ENCODE data around the gene SDCBP2. TPM values are rescaled to one million over a fixed set of nuclear protein-coding genes. Genes with fewer than 3 reads are reported as not detected.

Gene SDCBP2
- total RNA-seq, 1 donor from 2014 or later: 1.2 TPM

DNA sequence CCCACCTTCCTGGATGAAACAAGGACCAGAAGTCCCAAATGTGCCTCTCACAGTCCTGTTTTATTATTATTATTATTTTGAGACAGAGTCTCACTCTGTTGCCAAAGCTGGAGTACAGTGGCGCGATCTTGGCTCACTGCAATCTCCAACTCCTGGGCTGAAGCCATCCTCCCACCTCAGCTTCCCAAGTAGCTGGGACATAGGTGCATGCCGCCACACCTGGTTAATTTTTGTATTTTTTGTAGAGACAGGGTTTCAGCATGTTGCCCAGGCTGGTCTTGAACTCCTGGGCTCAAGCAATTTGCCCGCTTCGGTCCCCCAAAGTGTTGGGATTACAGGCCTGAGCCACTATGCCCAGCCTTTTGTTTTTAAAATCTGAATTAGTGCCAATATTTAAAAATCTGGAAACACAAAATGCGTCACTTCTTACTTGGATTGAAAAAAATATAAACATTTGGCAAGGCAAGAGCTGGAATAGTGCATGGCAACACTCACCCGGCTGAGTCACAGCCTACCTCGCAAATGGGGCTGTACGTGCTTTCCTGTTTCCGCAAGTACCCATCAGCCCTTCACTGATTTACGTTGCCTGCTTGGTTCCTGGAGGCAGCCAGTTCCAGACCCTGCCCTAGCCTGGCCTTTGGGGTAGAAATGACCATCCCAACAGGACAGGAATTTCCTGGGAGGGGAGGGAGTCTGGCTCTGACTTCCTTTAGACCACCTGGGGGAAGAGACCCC lies 6.3 kb downstream of the SDCBP2 start:
- H3K9me3 Mint-ChIP-seq: no peaks in the 10 kb centered on the region
- intact Hi-C loops (cut with micrococcal nuclease): loop anchor here (10.0 kb wide), 1 partner anchor 1152 kb away; the partner anchor contains the start of gene SNRPB

DNA sequence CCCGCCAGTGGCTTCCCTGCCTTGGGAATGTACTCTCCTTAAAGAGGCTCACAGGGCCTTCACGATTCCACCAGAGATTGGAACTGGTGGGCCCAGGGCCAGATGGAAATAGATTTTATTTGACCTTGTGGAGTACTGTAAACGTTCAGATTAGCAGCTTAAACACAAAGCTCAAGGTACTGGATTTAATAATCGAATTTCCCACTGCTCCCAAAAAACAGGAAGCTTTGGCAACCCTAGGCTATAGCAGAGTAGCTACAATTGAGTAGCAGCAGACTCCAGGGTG lies 7.3 kb downstream of the SDCBP2 start:
- ATAC-seq (ENCODE audit: low read depth): no peak
- H3K4me3 Mint-ChIP-seq: no peak overlapping the region
- ChIA-PET CTCF (interaction anchor here (1.2 kb wide), 1 partner anchor 9 kb away, joined by 3 read pairs; no protein-coding TSS in a partner anchor), POLR2A (no interaction called here)
- DNase-seq: no peak
- intact Hi-C loops (cut with micrococcal nuclease): loop anchor here (10.0 kb wide), 1 partner anchor 1153 kb away; the partner anchor contains the start of gene SNRPB
- peaks cover 4% of the 10 kb centered on the region for H3K4me1 Mint-ChIP-seq
- H3K36me3 Mint-ChIP-seq (ENCODE audit: low read depth): no peaks in the 10 kb centered on the region
- TF ChIP-seq, protein P1, sequence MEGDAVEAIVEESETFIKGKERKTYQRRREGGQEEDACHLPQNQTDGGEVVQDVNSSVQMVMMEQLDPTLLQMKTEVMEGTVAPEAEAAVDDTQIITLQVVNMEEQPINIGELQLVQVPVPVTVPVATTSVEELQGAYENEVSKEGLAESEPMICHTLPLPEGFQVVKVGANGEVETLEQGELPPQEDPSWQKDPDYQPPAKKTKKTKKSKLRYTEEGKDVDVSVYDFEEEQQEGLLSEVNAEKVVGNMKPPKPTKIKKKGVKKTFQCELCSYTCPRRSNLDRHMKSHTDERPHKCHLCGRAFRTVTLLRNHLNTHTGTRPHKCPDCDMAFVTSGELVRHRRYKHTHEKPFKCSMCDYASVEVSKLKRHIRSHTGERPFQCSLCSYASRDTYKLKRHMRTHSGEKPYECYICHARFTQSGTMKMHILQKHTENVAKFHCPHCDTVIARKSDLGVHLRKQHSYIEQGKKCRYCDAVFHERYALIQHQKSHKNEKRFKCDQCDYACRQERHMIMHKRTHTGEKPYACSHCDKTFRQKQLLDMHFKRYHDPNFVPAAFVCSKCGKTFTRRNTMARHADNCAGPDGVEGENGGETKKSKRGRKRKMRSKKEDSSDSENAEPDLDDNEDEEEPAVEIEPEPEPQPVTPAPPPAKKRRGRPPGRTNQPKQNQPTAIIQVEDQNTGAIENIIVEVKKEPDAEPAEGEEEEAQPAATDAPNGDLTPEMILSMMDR (IDR thresholded peaks at IDR 0.05): no peak
- H3K27me3 Mint-ChIP-seq: no peaks in the 10 kb centered on the region
- H3K27ac Mint-ChIP-seq: no peak overlapping the region
- H3K9me3 Mint-ChIP-seq: no peaks in the 10 kb centered on the region

More for the DNA sequence above, 6.3 kb downstream of the SDCBP2 start:
- TF ChIP-seq, protein P1 (IDR thresholded peaks at IDR 0.05): no peak
- ATAC-seq (ENCODE audit: low read depth) (no peak), DNase-seq (no peak)
- Mint-ChIP-seq H3K27me3 (no peaks in the 10 kb centered on the region), H3K4me3 (no peak overlapping the region), H3K27ac (no peak overlapping the region), H3K4me1 (peaks cover 13% of the 10 kb centered on the region), H3K36me3 (ENCODE audit: low read depth) (peaks cover under 1% of the 10 kb centered on the region)
- ChIA-PET POLR2A (interaction anchor here (1.1 kb wide), 1 partner anchor 10 kb away, joined by 3 read pairs; no protein-coding TSS in a partner anchor), CTCF (interaction anchor here (1.2 to 1.3 kb wide), 2 partner anchors 10 to 181 kb away, joined by 3 read pairs; no protein-coding TSS in a partner anchor)

DNA sequence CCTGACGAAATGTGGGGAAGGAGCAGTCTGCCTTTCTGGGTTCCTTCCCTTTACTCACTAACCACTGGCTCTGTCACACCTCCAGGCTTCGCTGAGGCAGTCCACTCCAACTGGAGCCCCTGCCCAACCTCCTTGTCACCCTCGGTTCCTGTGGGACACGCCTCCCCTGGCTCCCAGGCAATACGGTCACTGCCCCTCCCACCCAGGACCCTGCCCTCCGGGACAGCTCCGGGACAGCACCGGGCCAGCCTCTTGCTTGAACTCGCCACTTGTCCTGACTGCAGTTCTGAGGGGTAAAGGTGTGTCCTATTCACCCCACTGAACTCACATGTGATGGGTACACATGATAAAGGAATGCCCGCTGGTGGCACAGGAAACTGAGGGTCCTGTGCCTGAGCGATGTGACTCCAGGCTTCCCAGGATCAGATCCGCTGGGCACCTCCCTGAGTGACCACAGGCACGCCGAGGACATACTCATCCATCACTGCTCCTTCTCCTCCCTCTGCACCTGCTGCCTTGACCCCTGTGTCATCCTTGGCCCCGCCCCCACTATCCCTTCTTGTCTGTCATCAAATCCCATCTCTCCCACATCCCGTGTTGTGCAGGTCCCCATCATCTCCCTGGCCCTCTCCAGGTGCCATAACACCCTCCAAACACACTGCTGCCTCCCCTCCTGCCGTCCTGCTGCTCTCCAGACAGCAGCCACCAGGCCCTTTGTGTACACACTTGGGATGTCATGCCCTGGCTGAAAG lies 7.9 kb downstream of the SDCBP2 start:
- intact Hi-C loops (cut with micrococcal nuclease): loop anchor here (10.0 kb wide), 1 partner anchor 1154 kb away; the partner anchor contains the start of gene SNRPB
- ChIA-PET CTCF (no interaction called here), POLR2A (no interaction called here)
- DNase-seq: no peak
- H3K27ac Mint-ChIP-seq: no peak overlapping the region
- peaks cover 4% of the 10 kb centered on the region for H3K4me1 Mint-ChIP-seq
- H3K36me3 Mint-ChIP-seq (ENCODE audit: low read depth): no peaks in the 10 kb centered on the region
- no peak overlapping the region for H3K4me3 Mint-ChIP-seq
- no peak for ATAC-seq (ENCODE audit: low read depth)
- H3K27me3 Mint-ChIP-seq: no peaks in the 10 kb centered on the region
- no peaks in the 10 kb centered on the region for H3K9me3 Mint-ChIP-seq
- TF ChIP-seq, protein P1 (IDR thresholded peaks at IDR 0.05): no peak

DNA sequence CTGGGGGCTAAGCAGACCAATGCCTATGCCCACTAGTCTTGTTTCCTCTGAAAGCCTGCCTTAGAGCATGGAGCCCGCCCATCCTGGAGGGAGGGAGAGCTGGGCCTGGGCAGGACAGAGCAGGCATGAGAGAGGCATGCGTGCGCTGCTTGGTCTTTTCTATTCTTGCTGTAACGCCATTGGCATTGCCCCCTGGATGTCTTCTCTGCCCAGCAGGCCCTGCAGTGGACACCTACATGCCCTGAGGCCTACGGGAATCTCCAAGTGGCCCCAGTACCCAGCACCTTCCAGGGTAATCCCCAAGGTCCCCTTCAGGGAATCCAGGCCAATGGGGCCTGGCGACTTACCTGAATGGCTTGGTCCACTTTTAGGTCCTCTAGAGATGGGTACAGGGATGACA lies 8.9 kb downstream of the SDCBP2 start:
- Mint-ChIP-seq H3K4me3 (no peak overlapping the region), H3K27me3 (no peaks in the 10 kb centered on the region), H3K27ac (no peak overlapping the region), H3K9me3 (no peaks in the 10 kb centered on the region), H3K4me1 (peaks cover 4% of the 10 kb centered on the region), H3K36me3 (ENCODE audit: low read depth) (no peaks in the 10 kb centered on the region)
- ChIA-PET POLR2A (no interaction called here), CTCF (interaction anchor here (0.7 to 0.9 kb wide), 2 partner anchors 117 to 184 kb away, joined by 3 read pairs; no protein-coding TSS in a partner anchor)
- intact Hi-C loops (cut with micrococcal nuclease): loop anchor here (10.0 kb wide), 1 partner anchor 1155 kb away; the partner anchor contains the start of gene SNRPB
- TF ChIP-seq, protein P1 (IDR thresholded peaks at IDR 0.05): no peak
- no peak for ATAC-seq (ENCODE audit: low read depth)
- DNase-seq: no peak

DNA sequence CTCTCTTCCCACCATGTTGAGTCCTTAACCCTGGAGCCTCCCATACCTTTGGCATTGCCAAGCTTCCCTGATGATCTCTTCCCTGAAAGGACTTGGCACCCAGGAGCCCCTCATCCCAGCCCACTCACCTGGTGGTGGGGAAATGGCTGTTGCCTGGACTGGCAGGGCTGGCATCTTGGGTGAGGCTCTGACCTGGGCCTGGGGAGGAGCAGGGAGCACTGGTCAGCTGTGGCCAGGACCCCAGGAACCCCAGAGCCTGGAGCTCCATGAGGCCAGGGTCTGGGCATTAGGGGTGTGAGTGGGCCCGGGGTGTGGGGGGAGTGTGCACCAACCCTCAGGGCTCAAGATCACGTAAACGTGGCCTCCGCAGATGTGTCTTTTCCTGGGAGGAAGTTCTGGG lies 9.5 kb downstream of the SDCBP2 start:
- intact Hi-C loops (cut with micrococcal nuclease): no loop called here
- Mint-ChIP-seq H3K4me3 (no peak overlapping the region), H3K4me1 (peaks cover 4% of the 10 kb centered on the region), H3K9me3 (no peaks in the 10 kb centered on the region), H3K27me3 (no peaks in the 10 kb centered on the region), H3K27ac (no peak overlapping the region), H3K36me3 (ENCODE audit: low read depth) (no peaks in the 10 kb centered on the region)
- DNase-seq: no peak
- CTCF ChIA-PET: interaction anchor here (0.9 kb wide), 1 partner anchor 184 kb away, joined by 3 read pairs; no protein-coding TSS in a partner anchor
- TF ChIP-seq, protein P1 (IDR thresholded peaks at IDR 0.05): no peak
- POLR2A ChIA-PET: no interaction called here
- ATAC-seq (ENCODE audit: low read depth): no peak

All from activated B cell treated with CpG ODN at 0.5 μM for 24 hours (primary cell).